ENCODE data around the gene DHRSX. TPM values are rescaled to one million over a fixed set of nuclear protein-coding genes. Genes with fewer than 3 reads are reported as not detected.

DHRSX gene
- polyA plus RNA-seq, 1 donor: 18.3 TPM

DNA sequence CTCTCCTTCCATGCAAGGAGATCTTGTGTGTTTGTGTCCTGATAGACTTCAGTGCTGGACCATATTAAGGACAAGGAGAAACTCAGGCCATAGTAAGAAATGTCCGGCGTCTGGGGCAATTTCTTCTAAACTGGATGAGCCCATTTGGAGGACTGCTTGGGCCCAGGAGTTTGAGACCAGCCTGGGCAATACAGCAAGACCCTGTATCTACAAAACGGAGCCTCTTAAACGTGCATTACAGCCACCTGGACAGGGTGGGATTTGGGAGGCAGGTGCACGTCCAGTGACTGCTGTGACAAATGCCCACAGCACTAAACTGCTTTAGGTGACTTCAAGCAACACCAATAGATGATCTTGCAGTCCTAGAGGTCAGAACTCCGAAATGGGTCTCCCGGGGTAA lies 311.9 kb downstream of the DHRSX start:
- no peak for DNase-seq

DNA sequence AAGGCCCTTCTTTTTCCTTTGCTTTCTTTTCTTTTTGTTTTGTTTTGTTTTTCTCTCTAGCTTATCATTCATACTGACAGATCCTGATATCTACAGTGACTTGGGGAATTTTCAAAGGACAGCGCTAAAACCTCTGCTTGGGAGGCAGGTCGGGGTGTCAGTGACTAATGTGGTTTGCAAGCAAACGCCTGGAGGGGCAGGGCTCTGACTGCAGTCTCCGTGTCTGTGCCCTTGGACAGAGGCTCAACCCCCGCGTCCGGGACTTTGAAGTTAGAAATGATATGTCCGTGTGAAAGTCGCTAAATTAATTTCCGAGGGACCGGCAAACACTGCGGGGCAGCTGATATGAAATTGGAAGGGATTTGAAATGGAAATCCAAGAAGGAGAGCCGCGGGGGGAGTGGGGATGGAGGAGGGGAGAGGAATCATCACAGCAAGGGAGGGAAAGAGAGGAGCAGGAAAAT lies 312.4 kb downstream of the DHRSX start:
- DNase-seq: no peak

GRCh38 chrX:2187352-2188115 lies 313.2 kb downstream of the DHRSX start:
- DNase-seq: no peak

- no peak for DNase-seq
These were observed 315.3 kb downstream of the DHRSX start for GRCh38 chrX:2185341-2186082.

DNA sequence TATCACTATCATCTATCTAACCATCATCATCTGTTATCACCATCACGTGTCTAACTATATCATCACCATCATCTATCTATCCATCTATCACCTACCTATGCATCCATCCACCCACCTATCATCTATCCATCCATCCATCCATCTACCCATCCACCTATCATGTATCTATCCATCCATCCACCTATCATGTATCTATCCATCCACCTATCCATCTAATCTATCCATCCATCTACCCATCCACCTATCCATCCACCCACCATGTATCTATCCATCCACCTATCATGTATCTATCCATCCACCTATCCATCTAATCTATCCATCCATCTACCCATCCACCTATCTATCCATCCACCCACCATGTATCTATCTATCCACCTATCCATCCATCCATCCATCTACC lies 316.7 kb downstream of the DHRSX start:
- DNase-seq: no peak

DNA sequence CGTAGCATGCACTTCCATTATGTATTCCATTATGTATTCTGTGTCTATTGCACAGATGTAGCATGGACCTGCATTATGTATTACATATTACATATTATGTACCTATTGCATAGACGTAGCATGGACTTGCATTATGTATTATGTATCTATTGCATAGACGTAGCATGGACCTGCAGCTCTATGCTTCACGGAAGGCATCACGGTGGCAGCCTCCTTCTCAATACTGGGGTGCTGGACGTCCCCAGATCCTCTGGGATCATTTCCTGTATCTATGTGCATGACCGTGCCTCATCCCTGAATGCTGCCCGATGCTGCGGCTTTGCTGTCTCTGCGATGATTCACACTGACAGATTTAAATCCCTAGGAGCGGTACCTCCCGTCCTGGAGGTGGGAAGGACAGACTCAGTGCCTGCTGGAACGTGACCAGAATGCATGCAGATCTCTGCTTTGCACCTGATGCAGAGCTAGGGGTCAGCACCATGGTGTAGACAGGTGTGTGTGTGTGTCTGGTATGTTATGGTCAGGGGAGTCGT lies 317.5 kb downstream of the DHRSX start:
- DNase-seq: no peak

- DNase-seq: no peak
These were observed 323.2 kb downstream of the DHRSX start for GRCh38 chrX:2177541-2177940.

GRCh38 chrX:2176733-2177132 lies 324.0 kb downstream of the DHRSX start:
- DNase-seq: no peak

- DNase-seq: no peak
These were observed 324.5 kb downstream of the DHRSX start for GRCh38 chrX:2176274-2176673.

DNA sequence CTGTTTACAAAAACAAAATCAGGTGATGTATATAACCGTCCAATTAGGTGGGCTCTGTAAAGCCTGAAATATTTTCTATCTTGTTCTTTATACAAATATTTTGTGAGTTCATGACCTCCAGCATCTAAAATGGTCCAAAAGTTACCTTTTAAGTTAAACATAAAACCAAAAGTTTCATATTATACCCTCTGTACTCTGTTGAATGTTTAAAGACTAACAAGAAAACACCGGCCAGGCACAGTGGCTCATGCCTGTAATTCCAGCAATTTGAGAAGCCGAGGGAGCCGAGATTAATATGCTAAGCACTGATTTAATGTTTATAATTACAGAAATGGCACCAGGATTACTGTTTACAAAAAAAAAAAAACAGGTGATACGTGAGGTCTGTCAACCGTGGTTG lies 328.4 kb downstream of the DHRSX start:
- no peak for DNase-seq

Other genes starting within 250 kb of the DHRSX start
- gene ZBED1, start within 50 bp of the DHRSX start, polyA plus RNA-seq (ENCODE audit: insufficient read length): 29.1 TPM
- 348 TPM for gene CD99, start 190.3 kb upstream of the DHRSX start, polyA plus RNA-seq (ENCODE audit: insufficient read length)